HG03520 (cell line): ENCODE measurements around the gene C6orf132.

Experiments
- ATAC-seq: cut with Tn5 transposase; IDR thresholded peaks from one replicate; pipeline ENCODE4 v1.9.1; 2021; ENCODE audit warnings: mild to moderate bottlenecking, moderate library complexity; ENCODE audit not compliant: unreplicated experiment

C6orf132 gene

DNA sequence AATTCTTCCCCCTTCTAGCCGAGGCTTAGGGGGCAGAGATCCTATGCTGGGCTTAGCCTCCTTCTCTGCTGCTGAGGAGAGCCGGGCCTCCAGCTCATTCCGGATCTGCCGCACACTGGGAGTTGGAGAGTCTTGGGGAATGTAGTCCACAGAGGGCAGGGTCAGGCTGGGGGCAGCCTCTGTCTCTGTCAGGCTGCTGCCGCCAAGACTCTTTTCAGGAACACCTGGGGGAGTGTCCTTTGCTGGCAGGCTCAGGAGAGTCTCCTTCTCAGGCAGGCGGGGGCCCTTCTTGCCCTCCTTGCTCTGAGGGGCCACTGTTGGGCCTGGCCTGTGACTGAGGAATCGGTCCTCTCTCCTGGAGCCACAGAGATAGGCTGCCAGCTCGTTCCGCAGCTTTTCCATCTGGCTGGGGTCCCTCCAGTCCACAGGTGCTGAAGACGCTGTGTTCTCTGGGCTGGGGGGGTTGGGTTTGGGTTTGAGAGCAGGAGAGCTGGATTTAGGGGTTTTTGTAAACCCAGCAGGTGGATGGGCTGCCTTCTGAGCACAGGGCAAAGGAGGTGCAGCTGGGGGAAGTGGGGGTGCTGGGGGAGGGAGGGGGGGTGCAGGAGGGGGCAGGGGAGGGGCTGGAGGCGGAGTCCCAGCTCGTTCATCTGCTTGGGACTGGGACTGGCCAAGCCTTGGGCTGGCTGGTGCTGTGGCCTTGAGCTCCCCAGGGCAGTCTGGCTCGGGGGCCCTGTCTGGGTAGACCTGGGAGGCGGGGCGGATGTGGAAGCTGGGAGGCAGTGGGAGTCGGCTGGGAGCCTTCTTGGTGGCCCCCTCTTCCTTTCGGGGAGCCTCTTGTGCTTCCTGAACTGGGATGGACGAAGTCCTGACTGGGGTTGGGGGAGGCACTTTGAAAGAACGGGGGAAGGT lies 36.1 kb downstream of the C6orf132 start:
- no peak for ATAC-seq

DNA sequence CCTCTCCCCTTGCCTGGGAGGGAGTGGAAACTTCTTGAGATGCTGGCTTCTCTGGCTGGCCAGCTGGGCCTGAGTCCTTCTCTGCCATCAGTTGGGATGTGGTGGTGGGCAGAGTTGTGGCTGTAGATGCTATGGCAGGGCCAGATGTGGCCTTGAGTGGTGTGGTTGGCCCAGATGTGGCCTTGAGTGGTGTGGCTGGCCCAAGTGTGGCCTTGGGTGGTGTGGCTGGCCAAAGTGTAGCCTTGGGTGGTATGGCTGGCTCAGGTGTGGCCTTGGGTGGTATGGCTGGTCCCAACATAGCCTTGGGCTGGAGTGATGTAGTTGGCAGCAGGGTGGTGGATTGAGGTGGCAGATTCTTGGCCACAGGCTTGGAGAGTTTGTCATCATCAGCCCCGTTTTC lies 36.7 kb downstream of the C6orf132 start:
- no peak for ATAC-seq

DNA sequence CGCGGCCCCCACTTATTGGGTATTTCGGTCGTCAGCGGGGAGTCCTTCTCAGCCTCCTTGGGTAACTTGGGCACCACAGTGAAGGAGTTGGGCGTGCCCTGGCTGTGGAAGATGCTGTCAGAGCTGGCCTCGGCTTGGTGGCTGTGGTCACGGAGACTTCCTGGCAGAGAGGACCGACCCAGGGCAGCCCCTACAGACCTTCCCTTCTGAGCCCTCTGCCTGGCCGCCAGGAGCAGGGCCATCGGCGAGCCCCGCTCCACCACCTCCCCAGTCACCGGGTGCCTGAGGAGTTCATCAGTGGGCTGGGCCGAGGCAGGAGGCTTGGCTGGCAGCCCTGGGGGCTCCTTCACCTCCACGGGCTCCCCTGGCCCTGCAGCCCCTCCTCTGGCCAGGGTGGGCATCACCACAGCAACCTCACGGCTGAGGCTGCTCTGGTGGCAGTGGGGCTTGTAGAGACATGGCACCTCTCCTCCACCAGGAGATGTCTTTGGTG lies 37.2 kb downstream of the C6orf132 start:
- ATAC-seq: no peak

DNA sequence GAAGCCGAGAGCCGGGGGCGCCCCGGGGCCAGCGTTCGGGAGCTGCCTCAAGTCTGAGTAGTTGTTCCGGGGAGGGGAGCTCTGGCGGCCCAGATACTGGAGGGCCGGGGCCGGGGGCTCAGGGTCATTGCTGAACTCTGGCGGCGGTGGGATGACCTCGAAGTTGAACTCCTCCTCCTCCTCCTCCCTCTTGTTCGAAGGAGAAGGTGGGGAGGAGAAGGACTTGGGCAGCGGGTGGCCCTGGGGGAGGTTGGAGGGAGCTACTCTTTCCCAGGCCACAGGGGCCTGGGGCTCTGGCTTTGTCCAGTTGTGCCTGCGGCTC lies 37.7 kb downstream of the C6orf132 start:
- ATAC-seq: no peak

DNA sequence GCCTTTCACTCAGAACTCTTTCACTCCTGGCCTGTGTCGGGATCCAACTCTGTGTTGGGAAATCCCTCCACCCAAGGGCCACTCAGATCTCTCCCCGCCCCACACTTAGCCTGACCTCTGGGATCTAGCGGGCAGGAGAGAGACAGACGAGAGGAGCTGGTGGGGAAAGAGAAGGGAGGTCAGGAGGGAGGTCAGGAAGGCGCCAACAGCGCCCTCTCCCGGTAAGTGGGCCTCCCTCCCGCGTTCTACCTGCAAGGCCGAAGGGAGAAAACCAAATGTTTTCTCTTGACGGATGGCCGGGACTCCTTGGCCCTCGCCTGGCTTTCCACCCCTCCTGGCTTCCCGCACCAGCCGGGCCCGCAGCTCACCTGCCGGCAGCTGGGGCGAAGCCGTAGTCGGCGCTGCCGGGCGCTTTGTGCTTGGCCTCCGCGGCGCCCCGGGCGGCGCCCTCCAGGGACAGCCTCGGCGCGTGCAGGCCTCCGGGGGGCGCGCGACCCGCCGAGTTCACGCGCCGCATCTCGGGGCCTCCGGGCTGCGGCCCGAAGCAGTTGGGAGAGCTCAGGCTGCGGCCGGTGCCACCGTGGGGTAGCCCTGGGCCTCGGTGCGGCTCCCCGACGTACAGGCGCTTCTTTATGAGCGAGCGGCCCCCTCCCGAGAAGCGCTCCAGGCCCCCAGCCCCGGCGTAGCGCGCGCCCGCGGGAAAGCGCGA lies 38.2 kb downstream of the C6orf132 start:
- peak; percentile 72 for ATAC-seq

DNA sequence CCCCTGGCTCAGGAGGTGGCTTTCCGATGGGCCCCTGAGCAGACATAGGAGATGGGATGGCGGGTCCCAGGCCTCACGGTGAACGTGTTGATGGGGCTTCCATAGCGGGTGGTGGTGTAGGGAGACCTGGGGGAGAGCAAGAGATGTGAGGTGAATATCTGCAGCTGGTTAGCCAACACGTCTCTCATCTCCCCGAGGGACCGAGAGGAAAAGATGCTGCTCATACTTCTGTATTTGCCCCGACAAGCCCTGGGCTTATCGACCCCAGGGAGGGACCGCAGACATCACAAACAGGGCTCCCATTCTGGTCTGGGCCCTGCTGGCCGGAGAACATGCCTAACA lies 38.7 kb downstream of the C6orf132 start:
- ATAC-seq: no peak

DNA sequence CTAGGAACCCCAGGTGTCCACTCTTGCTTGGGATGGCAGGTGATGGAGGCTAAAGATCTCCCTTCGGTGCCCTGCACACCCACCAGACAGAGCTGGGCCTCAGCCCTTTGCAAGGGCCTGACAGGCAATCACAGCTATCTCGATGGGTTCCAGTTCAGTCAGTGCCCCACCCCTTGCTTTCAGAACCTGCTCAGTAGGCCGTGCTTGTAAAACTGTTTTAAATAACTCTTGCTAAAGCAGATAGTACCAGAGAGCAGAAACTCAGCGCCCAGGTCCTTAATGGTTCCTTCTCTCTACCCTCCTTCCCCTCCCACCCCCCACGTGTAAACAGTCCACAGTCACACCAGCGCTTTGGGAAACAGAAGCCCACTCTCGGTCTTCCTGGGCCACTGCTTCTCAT lies 39.2 kb downstream of the C6orf132 start:
- ATAC-seq: no peak

DNA sequence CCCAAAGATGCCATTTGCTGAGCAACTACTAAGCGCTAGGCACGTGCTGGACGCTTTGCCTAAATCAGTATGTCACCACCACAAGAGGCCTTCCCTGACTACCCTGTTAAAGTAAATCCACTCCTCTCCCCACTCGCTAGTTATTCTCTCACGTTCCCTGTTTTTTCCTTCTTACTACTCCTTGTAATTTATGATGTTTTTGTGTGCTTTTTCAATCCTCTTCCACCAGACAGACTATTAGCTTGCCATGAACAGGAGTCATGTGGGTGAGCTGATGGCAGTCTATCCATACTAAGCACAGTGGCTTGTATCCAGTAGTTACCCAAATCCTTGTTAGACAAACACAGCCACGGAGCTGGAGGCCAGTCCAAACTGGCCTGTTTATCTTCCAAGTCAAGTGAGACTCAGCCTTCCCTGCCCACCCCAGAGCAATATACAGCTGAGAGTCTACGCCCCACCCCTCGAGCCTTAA lies 41.2 kb downstream of the C6orf132 start:
- ATAC-seq: no peak

DNA sequence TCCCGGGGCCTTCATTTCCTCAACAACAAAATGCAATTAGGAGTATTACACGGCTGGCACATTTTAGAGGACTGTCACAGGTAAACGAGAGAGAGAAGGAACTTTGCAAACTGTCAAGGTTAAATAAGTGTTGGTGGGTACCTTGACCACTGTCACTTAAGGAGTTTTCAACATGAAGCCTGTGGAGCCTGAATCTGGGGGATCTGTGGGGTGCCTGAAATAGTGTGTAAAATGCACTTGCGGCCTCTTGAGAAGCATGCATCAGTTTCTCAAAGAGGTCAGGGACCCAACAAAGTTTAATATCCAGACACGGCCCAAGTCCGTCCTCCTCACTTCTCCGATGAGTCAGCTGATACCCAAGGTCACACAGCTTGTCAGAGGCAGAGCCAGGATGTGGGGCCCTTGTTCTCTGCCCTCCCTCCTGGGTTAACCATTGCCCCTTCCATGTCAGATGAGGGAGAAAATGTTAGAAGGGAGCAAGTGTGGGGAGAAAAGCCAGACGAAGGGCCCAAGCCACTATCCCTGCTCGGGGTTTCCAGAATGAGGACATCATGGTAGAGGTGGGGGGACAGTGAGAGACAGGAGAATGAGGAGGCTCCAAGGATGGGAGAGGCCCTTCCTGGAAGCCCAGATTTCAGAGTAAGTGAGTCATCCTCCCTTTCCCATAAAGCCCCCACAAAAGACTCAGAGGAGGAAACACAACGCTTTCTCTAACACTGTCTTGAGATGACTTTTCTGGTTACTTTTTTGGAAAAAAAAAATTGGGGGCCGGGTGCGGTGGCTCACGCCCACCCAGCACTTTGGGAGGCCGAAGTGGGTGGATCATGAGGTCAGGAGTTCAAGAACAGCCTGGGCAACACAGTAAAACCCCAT lies 42.2 kb downstream of the C6orf132 start:
- ATAC-seq: no peak

DNA sequence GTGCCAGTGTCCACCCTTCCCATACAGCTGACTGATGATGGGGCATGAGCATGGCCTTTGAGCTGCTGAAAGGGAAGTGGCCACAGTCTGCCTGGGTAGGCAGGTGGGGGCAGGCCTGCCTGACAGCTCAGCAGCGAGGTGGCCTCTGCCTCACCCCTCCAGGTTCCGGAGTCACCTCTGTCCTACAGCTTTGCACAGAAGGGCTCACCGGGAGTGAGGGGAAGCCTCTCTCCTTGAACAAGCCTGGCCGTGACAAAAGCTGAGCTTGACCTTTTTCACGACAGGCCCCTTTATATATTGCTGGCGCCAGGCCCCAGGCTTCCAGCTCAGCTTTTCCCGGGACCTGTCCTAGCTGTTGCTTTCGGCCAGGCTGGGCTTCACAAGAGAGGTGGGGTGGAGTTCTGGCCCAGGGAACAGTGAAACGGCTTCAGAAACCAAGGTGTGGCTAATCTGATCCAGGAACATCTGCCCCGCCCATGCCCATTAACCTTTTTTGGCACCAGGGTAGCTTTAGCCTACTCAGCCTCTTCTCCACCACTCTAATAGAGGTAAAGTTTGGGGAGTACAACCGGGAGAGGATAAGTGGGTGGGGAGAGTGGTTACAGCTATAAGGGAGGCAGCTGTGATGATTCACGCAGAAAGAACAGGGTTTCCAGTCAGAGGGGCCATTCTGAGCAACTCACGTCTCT lies 42.9 kb downstream of the C6orf132 start:
- no peak for ATAC-seq

DNA sequence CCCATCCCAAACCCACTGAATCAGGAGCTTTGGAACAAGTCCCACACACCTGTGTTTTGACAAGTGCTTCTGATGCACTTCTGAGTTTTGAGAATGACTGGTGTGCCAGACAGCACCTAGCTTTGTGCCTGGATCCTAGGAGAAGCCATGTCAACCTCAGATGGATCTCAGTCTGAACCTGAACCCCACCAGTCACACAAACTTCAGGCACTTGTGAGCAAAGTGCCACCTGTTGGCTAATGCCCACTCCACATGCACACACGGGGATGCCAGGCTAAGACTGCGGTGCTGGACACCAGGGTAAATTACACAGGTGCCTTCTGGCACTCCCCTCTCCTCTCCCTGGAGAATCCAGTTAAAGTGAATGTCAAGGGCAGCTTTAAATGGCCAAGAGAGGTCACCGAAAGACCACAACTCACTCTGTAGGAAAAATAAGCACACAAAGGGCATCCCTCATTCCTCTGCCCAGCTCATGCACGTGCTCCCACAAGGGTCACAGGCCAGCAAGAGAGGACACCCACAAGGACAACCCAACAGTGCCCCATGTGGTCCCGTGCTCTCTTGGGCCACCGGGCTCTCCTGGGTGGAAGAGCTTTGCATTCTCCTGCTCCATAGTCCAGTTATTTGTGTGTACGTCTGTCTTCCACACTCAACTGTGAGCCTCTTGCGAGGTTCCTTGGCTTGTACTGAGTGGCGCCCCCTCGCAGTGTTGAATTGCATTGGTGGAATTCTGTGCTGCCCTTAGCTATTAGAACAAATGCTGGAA lies 46.5 kb downstream of the C6orf132 start:
- ATAC-seq: no peak

DNA sequence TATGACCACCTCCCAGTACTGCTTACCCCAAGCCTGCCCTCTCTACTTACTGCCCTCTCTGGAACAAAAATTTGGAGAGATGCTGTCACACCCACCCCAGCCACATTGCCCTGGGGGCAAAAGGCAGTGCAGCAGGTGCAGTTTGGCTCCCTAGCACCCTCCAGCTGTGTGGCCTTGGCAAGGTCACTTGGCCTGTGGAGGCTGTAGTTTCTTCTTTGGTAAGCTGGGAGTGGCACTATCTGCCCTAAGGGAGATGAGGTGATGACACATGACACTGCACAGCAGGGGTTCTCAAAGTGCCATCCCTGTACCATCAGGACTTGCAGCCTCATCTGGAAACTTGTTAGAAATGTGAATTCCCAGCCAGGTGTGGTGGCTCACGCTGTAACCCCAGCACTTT lies 47.3 kb downstream of the C6orf132 start:
- no peak for ATAC-seq

DNA sequence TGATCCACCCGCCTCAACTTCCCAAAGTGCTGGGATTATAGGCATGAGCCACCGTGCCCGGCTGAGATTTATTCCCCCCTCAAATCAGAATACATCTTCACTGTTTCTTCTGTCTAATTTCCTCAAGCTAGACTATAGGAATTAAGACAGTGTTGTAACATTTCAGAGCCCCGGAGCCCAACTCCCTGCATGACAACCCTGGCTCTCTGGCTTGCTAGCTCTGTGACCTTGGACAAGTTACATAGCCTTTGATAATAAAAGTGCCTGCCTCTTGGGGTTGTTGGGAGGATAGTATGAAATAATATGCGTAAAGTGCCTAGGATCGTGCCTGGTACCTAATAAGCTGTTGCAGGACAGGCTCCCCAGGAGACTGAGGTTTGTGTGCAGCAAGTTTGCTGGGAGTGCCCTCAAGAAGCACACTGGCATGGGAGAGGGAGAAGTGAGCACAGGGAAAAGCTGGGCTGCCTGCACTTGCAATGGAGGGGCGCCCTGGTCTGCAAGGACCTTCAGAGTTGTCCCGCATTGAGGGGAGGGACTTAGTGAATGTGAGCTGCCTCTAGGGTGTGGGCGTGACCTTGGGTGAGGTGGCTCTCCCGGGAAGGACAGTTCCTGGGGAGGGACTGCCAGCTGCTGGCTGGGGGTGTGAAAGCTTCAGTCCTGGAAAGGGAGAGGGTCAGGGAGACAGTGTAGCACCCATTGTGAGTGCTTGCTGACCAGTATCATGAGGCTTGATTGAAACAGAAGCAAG lies 48.7 kb downstream of the C6orf132 start:
- no peak for ATAC-seq

DNA sequence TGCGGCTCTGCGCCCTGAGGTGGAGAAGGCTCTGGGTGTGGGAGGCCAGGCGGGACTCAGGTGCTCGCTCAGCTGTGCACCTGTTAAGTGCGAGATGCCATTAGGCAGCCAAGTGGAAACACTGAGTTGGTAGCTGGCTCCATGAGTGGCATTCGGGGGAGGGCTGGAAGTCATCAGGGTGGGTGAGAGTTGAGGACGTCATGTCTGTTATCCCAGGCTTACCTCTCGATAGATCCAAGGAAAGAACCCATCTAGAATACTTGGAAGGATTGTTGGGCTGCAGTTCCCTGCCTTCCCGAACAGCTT lies 50.7 kb downstream of the C6orf132 start:
- no peak for ATAC-seq

DNA sequence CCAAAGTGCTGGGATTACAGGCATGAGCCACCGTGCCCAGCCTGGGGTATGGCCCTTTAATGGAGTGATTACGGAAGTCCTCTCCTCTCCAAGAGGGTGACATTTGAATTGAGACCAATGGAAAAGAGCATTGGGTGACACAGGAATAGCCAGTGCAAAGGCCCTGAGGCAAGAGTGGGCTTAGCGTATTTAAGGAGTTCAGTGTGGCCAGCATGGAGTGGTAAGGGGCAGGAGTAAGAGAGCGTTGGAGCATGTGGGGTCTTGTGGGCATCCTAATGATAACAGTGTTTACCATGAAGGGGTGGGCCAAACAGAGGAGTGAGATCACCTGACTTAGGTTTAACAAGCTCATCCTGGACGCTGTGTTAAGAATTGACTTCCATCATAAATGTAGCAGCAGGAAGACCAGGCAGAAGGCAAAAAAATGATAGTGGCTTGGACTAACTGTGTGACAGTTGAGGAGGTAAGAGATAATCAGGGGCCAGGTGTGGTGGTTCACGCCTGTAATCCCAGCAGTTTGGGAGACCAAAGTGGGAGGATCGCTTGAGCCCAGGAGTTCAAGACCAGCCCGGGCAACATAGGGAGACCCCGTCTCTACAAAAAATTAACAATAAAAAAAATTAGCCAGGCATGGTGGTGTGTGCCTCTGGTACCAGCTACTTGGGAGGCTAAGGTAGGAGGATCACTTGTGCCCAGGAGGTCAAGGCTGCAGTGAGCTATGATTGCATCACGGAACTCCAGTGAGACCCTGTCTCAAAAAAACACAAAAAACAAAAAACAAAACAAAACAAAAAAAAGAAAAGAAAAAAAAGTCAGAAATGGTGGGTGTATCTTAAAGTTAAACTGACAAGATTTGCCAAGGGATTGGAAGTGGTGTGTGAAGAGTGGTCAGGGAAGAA lies 51.4 kb downstream of the C6orf132 start:
- ATAC-seq: no peak

DNA sequence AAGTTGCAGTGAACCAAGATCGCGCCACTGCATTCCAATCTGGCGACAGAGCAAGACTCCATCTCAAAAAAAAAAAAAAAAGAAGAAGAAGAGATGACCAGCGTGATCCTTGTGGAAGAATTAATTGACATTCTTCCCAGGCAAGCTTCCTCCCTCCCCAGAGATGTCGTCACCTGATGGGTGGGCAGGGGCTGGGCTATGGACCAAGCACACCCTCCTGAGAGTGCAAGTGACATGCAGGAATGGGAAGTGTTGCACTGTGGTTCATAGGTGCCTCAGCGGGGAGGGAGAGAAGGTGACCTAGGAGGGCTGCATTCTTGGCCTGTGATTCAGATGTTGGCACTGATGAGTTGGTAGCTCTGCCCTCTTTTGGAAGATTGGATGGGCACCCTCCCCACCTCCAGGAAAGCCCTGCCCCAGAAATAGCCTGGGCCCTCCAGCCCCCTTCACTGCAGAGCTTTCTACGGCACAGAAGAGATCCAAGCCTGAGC lies 54.3 kb downstream of the C6orf132 start:
- ATAC-seq: no peak

DNA sequence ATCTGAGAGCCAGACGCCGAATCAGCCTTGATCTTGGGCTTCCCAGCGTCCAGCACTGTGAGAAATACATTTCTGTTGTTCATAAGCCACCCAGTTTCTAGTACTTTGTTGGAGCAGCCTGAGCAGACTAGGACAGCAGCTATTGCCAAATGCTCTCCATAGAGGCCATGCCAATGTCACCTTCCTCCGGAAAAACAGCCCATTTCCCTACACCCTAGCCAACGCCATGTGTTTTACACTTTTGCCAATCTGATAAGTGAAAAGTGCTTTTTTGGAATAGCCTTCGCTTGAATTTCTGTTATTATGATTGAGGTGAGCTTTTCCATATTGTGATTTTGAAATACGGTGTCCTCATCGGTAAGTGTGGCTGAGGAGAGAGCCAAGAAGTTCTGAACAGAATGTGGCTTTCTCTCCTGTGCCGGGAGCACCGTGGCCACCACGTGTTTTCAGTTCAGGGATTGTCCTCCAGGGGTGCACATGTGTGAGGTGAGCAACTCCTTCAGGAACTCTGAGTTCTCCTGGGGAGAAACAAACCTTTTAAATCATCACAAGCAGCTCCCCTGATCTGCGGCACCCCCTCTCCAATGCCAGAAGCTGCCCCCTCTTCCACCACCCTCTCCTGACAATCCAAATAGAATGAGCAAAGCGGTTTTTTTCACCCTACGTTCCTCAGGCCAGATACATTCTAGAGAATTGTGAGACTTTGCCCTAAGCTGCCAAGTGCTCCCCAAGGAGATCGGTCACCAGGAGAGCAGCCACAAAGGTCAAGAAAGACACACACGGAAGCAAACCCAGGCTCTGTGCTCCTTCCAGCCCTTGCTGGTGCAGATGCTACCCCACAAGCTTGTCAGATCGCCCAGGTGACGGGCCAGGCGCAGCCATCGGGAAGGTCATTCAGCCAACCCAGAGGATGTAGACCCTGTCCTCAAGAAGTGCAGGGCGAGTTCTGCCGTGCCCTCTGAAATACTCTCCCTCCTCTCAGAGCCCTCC lies 56.1 kb downstream of the C6orf132 start:
- ATAC-seq: no peak
